Subcutaneous adipose tissue (tissue), 4 donors: ENCODE results near the gene CEP43. TPM values are rescaled to one million over a fixed set of nuclear protein-coding genes. Genes with fewer than 3 reads are reported as not detected.

Source experiments
- total RNA-seq, 4 donors: library from RNA; depleted of rRNA; stranded (reverse); fragments of >200 nt; gene quantifications; one replicate each; pipeline ENCODE4 v1.1.0, GENCODE V29; 2016
- TF ChIP-seq, protein P1 (sequence below): fragments of 450-650 bp; IDR thresholded peaks from one replicate; pipeline ENCODE4 v1.5.1; 2016; ENCODE audit warnings: low read depth, mild to moderate bottlenecking, control low read depth, antibody characterized with exemption, moderate library complexity

Gene CEP43, protein sequence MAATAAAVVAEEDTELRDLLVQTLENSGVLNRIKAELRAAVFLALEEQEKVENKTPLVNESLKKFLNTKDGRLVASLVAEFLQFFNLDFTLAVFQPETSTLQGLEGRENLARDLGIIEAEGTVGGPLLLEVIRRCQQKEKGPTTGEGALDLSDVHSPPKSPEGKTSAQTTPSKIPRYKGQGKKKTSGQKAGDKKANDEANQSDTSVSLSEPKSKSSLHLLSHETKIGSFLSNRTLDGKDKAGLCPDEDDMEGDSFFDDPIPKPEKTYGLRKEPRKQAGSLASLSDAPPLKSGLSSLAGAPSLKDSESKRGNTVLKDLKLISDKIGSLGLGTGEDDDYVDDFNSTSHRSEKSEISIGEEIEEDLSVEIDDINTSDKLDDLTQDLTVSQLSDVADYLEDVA
- 10 to 100 TPM in 2 of 4 donors, 1 to 10 TPM in 2; 7.3 to 16.2 (median 10.1) TPM for total RNA-seq

GRCh38 chr6:166999145-166999883 is at the start of gene CEP43:
CEP43 (plus strand) TSS chr6:166999397; CDS start chr6:166999413, 16 bp downstream.
- TF ChIP-seq, protein P1, sequence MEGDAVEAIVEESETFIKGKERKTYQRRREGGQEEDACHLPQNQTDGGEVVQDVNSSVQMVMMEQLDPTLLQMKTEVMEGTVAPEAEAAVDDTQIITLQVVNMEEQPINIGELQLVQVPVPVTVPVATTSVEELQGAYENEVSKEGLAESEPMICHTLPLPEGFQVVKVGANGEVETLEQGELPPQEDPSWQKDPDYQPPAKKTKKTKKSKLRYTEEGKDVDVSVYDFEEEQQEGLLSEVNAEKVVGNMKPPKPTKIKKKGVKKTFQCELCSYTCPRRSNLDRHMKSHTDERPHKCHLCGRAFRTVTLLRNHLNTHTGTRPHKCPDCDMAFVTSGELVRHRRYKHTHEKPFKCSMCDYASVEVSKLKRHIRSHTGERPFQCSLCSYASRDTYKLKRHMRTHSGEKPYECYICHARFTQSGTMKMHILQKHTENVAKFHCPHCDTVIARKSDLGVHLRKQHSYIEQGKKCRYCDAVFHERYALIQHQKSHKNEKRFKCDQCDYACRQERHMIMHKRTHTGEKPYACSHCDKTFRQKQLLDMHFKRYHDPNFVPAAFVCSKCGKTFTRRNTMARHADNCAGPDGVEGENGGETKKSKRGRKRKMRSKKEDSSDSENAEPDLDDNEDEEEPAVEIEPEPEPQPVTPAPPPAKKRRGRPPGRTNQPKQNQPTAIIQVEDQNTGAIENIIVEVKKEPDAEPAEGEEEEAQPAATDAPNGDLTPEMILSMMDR, result no peak

- TF ChIP-seq, protein P1, result no peak
Measured at GRCh38 chr6:166949528-166950442, 49.4 kb upstream of the CEP43 start.

GRCh38 chr6:166950443-166950821 is 48.8 kb upstream of the CEP43 start:
- TF ChIP-seq, protein P1, result no peak

GRCh38 chr6:166951670-166952060 is 47.5 kb upstream of the CEP43 start:
- TF ChIP-seq, protein P1, result no peak

- TF ChIP-seq, protein P1, result no peak
Measured at GRCh38 chr6:166952121-166952520, 47.1 kb upstream of the CEP43 start.

- TF ChIP-seq, protein P1, result no peak
Measured at GRCh38 chr6:166952567-166953486, 46.4 kb upstream of the CEP43 start.
